AG10803 (cell line): Measurements from ENCODE around the gene SBK1.

Experiments used
- DNase-seq: peaks from one replicate; pipeline ENCODE4 v3.0.0; 2010; ENCODE audit warnings: low read depth
- H3K4me3 ChIP-seq: 2 replicates; pipeline ENCODE4 v1.5.1; 2011; ENCODE audit warnings: mild to moderate bottlenecking, low read length, control low read depth
- TF ChIP-seq, protein P1 (sequence below): conservative IDR thresholded peaks from 2 replicates; pipeline ENCODE4 v1.5.1; 2011; ENCODE audit warnings: mild to moderate bottlenecking, low read length, control low read depth, inconsistent platforms

Gene SBK1

DNA sequence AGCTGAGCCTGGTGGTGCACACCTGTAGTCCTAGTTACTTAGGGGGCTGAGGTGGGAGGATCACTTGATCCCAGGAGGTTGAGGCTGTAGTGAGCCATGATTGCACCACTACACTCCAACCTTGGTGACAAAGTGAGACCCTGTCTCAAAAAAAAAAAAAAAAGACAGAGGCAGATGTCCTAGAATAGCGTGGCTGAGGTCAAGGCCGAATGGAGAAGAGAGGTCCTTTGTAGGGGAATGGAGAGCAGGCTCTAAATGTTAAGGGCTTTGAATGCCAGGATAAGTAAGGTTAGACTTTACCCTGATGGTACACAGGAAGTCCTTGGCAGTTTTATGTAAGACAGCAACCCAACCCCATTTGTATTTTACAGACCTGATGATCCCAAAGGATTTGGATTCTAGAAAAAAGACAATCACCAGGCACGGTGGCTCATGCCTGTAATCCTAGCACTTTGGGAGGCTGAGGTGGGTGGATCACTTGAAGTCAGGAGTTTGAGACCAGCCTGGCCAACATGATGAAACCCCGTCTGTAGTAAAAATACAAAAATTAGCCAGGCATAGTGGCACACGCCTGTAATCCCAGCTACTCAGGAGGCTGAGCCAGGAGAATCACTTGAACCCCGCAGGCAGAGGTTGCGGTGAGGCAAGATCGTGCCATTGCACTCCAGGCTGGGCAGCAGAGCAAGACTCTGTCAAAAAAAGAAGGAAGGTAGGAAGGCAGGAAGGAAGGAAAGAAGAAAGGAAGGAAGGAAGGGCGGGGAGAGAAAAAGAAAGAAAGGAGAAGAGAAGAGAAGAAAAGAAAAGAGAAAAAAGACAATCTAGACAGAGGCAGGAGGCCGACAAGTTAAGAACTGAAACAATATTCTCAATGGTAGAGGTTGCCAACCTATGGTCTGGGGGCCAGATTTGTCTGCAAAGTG, 2.1 kb upstream of the SBK1 start:
- no peak overlapping the region for H3K4me3 ChIP-seq
- DNase-seq, result no peak

DNA sequence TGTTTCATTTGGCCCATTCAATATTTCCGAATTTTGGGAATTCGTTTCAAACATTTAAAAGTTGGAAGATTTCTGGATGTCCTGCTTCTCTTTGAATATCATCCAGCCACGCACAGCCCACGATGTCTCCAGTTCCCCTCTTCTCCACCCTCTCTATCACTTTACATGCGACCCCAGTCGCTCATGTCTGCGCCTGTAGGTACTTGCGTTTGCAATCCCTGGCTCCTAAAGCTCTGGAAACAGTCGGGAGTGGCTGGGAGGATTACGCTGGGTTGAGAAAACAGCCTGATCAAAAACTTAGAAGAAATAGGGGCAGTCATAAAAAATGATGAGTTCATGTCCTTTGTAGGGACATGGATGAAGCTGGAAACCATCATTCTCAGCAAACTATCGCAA, 1.5 kb upstream of the SBK1 start:
- H3K4me3 ChIP-seq, result no peak overlapping the region
- DNase-seq, result no peak
- TF ChIP-seq, protein P1, sequence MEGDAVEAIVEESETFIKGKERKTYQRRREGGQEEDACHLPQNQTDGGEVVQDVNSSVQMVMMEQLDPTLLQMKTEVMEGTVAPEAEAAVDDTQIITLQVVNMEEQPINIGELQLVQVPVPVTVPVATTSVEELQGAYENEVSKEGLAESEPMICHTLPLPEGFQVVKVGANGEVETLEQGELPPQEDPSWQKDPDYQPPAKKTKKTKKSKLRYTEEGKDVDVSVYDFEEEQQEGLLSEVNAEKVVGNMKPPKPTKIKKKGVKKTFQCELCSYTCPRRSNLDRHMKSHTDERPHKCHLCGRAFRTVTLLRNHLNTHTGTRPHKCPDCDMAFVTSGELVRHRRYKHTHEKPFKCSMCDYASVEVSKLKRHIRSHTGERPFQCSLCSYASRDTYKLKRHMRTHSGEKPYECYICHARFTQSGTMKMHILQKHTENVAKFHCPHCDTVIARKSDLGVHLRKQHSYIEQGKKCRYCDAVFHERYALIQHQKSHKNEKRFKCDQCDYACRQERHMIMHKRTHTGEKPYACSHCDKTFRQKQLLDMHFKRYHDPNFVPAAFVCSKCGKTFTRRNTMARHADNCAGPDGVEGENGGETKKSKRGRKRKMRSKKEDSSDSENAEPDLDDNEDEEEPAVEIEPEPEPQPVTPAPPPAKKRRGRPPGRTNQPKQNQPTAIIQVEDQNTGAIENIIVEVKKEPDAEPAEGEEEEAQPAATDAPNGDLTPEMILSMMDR, result no peak

More for the DNA sequence above, 2.1 kb upstream of the SBK1 start:
- TF ChIP-seq, protein P1, result no peak

DNA sequence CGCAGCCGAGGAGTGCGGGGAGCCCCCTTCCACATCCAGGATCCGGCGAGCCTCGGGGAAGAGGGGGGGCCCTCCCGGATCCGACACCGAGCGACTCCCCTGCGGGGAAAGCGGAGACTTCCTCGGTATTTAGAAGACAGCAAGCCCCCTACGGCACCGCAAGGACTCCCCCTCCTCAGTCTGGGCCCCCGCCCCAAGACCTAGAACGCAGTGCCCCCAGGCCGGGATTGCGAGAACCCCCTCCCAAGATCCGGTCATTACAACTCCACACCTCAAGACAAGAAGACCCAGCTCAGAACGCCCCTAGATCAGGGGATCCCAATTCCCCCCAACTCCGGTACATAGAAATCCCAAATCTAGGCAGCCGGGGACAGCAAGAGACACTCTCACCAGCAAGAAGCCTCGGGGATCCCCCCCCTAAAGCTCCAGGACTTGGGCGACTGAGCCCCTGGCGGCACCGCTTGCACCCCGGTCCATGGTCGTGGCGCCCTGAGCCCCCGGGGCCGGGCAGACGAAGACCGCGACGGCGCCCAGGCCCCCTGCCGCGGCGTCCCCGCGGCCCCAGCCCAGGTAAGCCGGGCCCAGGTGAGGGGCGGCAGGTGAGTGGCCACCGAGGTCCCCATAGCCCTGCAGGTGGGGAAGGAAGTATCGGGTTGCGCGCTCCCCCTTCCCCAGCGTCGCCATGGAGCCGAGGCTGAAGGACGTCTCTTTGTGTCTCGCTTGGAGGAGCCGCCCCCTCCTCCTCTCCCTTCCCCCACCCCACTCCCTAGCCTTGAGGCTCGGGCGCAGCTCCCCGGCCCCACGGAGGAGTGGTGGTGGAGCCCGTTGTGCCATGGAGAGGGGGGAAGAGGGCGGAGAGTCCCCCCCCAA, 641 bp downstream of the SBK1 start:
- TF ChIP-seq, protein P1, result no peak
- H3K4me3 ChIP-seq, result peak overlapping the region; percentile 29
- DNase-seq, result no peak

DNA sequence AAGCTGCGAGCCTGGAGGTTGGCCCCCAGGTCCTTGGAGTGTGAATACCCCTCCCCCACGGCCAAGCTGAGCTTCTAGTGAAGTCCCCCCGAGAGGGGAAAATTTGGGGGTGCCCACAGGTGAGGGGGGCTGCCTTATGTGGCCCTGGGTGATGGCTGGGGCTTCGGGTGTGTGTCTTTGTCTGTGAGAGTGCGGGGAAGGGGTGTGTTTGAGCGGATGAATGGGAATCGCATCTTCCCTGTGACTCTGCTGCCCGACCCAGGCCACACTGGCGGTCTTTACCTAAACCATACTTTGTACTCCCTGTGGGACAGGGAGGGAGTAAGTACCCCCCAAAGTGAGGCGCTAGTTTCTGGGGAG, 1.3 kb downstream of the SBK1 start:
- TF ChIP-seq, protein P1, result no peak
- H3K4me3 ChIP-seq, result no peak overlapping the region
- no peak for DNase-seq

DNA sequence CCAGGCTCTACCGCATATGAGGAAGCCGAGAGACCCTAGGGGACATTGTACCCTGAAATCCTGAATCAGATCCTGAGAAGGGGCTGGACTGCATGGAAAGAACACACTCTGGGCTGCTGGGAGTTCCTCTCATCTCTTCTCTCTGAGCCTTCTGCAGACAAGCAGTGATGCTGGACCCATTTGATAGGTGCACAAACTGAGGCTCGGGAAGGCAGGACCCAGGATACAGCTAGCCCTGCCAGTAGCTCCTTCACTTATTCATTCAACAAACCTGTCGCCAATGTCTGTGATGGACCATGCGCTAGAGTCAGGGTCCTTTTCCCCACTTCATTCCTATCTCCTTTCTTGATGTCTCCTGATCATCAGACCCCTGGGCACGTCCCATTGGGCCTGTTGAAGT, 1.9 kb downstream of the SBK1 start:
- TF ChIP-seq, protein P1, result no peak
- no peak for DNase-seq
- H3K4me3 ChIP-seq, result no peak overlapping the region

DNA sequence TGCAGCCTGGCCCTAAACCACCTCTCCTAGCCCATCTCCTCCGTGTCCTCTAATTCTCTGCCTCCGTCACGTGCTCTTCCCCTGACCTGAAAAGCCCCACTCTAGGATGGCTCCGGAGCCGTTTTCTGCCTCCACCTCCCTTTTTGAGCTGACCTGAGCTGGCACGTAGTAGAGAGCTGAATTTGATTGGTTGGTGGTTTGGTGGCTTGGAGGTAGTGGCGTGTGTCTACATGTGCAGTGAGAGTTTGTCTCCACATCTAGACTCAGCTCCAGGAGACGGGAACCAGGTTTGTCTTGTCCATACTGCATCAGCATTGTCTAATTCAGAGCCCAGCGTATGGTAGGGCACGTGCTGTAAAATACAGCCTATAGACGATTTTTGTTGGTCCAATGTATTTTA, 3.0 kb downstream of the SBK1 start:
- DNase-seq, result no peak
- TF ChIP-seq, protein P1, result no peak

DNA sequence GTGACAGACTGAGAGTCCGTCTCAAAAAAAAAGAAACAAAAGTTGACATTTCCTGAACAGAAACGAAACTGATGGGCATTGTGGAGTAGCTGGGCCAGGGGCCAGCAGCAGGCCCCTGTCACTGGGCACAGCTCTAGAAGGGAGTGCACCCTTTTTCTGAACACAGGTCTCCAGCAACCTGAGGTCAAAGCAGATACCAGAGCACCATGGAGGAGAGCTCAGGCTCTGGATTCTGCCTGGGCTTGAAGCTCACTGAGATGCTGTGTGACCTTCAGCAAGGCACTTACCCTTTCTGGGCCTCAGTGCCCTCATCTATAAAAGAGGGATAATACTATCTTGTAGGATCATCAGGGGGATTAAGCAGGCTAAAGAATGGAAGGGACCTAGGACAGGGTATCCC, 5.0 kb downstream of the SBK1 start:
- TF ChIP-seq, protein P1, result no peak
- DNase-seq, result no peak
- no peak overlapping the region for H3K4me3 ChIP-seq

More for the DNA sequence above, 3.0 kb downstream of the SBK1 start:
- H3K4me3 ChIP-seq, result no peak overlapping the region
